Measurements from ENCODE around the gene CHMP5.

DNA sequence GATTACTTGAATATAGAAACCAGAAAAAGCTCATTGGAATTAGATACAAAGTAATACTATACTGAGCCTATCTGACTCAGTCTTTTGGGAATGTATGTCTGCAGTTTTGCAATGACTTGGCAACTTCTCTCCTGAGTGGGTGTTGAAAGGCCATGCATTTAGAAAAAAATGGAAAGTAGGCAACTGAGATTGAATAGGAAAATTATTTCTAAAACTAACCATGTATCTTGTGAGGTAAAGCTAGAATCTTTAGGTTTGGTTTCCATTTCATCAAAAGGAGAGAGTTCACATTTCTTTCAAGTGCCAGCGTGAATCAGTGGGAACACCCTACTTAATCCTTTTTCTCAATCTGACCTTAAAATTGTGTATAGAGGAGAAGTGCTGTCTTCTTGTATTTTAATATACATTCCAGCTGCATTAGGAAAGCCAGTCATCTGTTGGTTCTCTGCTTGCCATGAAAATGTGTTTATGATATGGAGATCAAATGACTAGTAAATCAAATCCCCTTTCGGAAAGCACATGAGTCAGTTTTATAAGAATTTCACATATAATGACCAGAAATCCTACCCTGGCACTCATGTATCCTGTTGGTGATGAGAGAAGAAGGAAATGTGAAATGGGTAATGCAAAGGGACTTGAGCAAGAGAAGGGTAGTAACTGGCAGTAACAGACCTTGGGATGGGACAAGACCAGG is 55.9 kb downstream of the CHMP5 start:
- TF ChIP-seq CEBPZ (IDR thresholded peaks at IDR 0.05; ENCODE audit: low read depth, low read length) (no peak), ZNF384 (IDR thresholded peaks at IDR 0.05; ENCODE audit: borderline replicate concordance, low read depth, low read length) (no peak), RAD21 (IDR thresholded peaks at IDR 0.05; ENCODE audit: insufficient read depth, low read depth, low read length) (no peak), FOXK2 (IDR thresholded peaks at IDR 0.05) (no peak), CHD1 (IDR thresholded peaks at IDR 0.05; ENCODE audit: low read depth, low read length) (no peak), POLR2A (IDR thresholded peaks at IDR 0.05; ENCODE audit: low read depth, low read length) (no peak)
